ENCODE results near the gene CHIT1.
"Not testable (repeated sequence)": the region's sequence is repeated elsewhere in the genome, so short reads cannot be mapped to it uniquely, and the experiment has no call there.

The CHIT1 gene

GRCh38 chr1:203229471-203230135 is at the start of gene CHIT1:
Gene CHIT1, minus strand, starts transcription at chr1:203229673. Its CDS starts 37 bp downstream, at chr1:203229636.
- DNase-seq (ENCODE audit: low read depth): no peak

- no peak for DNase-seq (ENCODE audit: low read depth)
These were observed 49.5 kb upstream of the CHIT1 start for GRCh38 chr1:203278885-203279406.

DNA sequence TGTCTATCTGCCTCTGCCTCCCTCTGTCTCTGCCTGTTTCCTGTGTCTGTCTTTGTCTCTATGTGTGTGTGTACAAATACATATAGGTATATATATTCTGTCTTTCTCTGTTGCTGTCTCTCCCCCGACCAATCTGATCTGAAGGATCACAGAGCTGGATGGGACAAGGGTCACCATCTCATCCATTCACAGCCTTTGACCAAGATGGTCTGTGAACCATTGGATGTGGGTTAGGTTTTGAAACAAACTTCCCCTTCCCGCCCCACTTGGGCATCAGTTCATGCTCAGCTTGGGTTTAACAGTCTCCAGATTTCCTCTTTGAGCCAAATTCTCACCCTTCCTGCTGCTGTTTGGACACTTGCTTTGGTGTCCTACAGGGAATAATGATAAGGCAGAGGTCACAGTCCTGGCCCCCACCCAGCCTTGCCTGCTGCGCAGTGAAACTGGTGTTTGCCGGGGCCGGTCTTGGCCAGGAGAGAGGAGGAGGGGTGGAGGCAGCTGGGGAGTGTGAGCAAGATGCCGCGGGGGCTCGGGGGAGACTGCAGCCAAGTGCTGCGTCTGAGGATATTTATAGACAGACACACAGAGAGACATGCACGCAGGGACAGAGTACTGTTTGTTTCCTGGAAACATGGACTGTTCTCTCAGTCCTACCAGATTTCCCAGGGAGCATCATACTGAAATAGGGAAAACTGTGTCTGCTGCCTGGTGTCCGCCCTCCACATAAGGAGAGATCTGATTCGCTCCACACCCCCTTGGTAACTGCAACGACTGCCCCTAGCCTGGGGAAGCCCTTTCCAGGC is 48.8 kb upstream of the CHIT1 start:
- no peak for DNase-seq (ENCODE audit: low read depth)

- DNase-seq (ENCODE audit: low read depth): no peak
These were observed 47.6 kb upstream of the CHIT1 start for GRCh38 chr1:203276916-203277545.

DNA sequence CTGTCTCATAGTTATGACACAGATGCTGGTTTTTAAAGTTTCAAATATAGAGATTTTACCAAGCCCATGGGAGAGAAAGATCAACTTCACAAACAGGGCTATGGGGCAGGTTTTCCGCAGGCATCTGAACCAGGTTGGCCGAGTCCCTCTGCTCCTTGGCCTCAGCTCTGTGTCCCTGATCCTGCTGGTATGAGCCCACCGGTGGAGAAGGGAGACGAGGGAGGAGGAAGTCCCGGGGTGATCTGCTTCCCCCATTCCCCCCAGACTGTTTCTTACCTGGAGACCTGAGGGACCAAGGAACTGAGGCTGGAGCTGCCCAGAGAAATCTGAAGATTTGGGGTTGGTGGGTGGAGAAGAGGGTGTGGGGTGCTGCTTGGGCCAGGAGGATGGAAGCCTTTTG is 46.9 kb upstream of the CHIT1 start:
- DNase-seq (ENCODE audit: low read depth): no peak

DNA sequence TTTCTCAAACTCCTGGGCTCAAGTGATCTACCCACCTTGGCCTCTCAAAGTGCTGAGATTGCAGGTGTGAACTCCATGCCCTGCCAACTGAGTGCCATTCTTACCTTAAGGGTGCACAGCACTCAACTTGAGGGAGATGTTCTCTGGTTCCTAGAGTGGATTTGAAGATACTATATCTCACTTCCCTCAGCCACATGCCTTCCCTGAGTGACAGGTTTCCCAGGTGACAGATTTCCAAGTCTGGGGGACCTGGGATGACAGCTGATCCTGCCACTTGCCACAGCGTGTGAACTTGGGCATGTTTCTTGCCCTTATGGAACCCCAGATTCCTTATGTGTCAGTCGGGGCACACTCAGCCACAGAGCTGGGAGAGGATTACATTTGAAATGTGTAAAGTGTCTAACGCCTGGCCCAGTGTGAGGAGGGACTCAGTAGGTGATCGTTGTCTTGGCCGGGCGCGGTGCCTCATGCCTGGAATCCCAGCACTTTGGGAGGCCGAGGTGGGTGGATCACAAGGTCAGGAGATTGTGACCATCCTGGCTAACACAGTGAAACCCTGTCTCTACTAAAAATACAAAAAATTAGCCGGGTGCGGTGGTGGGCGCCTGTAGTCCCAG is 46.3 kb upstream of the CHIT1 start:
- no peak for DNase-seq (ENCODE audit: low read depth)

GRCh38 chr1:203274603-203275381 is 45.3 kb upstream of the CHIT1 start:
- DNase-seq (ENCODE audit: low read depth): no peak

DNA sequence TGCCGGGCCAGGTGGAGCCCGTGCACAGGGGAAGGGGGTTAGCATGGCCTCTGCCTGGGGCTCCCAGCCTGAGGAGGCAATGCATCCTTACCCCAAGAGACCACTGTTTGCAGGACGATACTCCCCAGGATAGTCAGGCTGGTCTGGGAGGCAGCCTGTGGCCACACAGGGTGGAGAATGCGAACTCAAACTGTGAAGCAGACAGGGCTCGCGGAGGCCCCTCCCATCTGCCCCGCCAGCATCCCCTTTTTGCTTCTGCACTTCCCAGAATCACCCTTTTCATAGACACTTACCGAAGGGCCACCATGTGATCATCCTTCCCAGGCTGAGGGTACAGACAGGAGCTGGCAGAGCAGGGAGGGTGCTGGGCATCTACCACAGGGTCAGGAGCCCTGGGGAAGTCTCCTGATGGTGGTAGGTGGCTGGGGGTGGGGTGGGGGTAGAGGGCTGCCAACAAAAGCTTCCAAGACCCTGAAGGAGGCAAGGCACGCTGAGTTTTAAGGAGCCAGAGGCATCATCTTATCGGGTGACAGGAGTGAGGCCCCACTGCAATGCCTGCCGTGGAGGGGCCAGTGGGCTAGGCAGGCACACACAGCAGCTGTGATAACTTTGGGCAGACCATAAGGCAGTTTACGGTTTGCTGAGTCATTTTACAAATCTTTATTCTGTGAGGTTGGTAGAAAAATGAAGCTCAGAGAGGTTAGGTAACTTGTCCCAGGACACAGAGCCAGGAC is 44.6 kb upstream of the CHIT1 start:
- no peak for DNase-seq (ENCODE audit: low read depth)

- peak; percentile 95 for DNase-seq (ENCODE audit: low read depth)
These were observed 43.9 kb upstream of the CHIT1 start for GRCh38 chr1:203273206-203273868.

- no peak for DNase-seq (ENCODE audit: low read depth)
These were observed 43.2 kb upstream of the CHIT1 start for GRCh38 chr1:203272633-203273205.

DNA sequence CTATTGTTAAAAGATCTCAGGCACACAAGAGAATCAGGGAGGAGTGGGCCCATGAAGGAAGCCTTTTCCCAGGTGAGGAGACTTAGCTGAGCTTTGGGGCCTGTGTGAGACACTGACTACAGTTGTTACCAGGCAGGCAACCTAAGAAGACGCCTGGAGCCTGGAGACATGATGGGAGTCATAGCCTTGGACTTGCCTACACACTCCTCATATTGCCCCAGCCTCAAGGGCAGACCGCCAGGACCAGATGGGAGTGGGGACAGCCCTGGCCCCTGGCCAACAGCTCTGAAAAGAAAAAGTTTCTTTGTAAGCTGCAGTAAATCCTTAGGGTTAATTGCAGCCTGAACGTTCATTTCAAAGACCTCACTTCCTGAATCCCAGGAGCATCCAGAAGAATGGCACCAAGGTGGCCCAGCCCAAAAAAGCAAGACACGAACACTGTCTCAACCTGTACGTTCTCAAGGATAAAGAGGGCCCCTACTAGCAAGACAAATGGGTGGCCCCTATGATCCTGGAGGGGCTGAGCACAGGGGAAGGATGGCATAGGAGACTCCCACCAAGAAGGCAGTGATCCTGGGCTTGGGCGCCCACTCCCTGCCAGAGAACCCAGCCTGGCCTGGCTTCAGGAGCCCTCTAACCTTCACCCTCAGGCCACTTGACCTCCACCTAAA is 42.6 kb upstream of the CHIT1 start:
- no peak for DNase-seq (ENCODE audit: low read depth)

- DNase-seq (ENCODE audit: low read depth): no peak
These were observed 41.7 kb upstream of the CHIT1 start for GRCh38 chr1:203271018-203271743.

DNA sequence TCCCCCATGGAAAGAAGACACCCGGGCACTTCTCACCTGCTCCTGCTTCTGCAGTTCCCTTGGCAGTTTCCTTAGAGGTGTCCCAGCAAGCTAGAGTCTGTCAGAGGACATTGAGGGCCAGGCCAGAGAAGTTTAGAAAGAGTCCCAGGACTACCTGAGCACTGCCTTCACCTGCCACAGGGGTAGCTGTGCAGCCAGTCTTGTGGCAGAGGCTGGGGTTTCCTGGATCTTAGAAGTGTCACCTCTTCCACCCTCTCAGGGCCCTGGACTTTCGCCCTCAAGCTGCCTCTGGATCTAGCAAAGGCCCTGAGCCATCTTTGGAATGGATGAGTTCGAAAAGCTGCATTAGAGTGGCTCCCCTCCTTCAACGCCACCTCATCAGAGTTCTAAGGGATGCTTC is 41.0 kb upstream of the CHIT1 start:
- no peak for DNase-seq (ENCODE audit: low read depth)

- no peak for DNase-seq (ENCODE audit: low read depth)
These were observed 40.2 kb upstream of the CHIT1 start for GRCh38 chr1:203269654-203270020.

DNA sequence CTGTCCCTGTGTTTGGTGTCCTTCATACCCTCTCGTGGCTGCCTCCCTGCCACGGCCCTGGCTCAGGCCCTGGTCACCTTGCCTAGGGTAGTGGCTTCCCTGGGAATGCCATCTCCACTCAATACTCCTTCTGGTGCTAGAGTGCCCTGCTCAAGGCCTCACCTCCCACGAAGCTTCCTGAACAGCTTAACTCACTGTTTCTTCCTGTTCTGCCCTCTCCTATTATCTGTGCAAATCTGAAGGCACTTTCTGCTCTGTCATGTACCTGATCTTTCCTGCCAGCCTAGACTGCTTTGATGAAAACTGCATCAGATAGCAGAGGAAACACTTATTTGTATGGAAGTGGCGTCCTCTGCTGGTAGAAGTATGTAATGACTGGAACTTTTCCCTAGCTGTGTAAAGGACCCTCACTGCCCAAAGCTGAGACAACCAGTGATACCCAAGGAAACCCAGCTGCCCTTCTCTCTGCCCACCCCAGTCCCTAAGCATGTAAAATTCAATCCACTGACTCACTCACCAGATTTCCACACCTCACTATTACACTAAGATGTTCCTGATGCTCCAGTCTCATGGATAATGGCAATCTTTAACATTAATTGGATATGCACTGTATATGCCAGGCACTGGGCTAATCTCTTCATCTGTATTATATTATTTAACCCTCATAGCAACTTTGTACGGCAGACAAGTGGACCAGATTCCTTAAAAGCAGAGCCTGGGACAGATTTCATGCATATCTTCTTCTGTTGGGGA is 39.6 kb upstream of the CHIT1 start:
- no peak for DNase-seq (ENCODE audit: low read depth)

GRCh38 chr1:203267912-203268311 is 38.4 kb upstream of the CHIT1 start:
- DNase-seq (ENCODE audit: low read depth): no peak

DNA sequence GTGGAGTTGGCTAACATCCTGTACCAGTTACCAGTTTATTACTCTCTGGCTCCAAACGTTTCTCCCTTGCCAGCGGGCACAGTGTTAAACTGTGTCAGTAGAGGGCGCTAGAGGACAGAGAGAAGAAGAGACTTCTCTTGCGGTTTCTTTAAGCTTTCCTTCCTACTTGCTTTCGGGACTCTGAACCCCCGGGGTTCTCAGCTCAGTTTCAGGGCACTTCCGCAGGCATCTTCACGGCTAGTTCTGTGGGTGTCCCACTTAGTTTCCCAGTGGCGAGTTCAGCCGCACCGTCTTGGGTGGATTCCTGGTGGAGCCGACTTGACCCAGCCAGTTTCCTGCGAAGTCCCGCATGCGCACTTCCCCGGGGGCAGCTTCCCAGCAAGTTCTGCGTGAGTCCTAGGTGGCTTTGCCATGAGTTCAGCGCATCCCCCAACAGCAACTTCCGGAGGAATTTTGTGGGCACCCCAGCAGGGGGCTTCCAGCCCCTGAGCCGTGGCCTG is 37.9 kb upstream of the CHIT1 start:
- DNase-seq (ENCODE audit: low read depth): peak; percentile 69

DNA sequence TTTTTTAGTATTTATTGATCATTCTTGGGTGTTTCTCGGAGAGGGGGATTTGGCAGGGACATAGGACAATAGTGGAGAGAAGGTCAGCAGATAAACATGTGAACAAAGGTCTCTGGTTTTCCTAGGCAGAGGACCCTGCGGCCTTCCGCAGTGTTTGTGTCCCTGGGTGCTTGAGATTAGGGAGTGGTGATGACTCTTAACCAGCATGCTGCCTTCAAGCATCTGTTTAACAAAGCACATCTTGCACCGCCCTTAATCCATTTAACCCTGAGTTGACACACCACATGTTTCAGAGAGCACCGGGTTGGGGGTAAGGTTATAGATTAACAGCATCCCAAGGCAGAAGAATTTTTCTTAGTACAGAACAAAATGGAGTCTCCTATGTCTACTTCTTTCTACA is 36.7 kb upstream of the CHIT1 start:
- DNase-seq (ENCODE audit: low read depth): not testable (repeated sequence)

Measured in activated T-cell treated with anti-CD3 and anti-CD28 coated beads for 1 hour (primary cell).